H9 (cell line): ENCODE results near the gene TYRO3. TPM values are rescaled to one million over a fixed set of nuclear protein-coding genes. Genes with fewer than 3 reads are reported as not detected.

Source experiments
- DNase-seq: peaks from one replicate; pipeline ENCODE4 v3.0.0-alpha.2; 2017
- H2AFZ ChIP-seq: one replicate; pipeline ENCODE4 v1.6.1; 2013; ENCODE audit warnings: mild to moderate bottlenecking, low read length, control low read depth, moderate library complexity
- H2AK5ac ChIP-seq: 2 replicates; pipeline ENCODE4 v1.6.1; 2013; ENCODE audit warnings: low read length, control low read depth, mixed read lengths; ENCODE audit not compliant: insufficient read length
- H2BK120ac ChIP-seq: one replicate; pipeline ENCODE4 v1.6.1; 2013; ENCODE audit warnings: low read depth, mild to moderate bottlenecking, low read length, control low read depth, inconsistent platforms; ENCODE audit not compliant: poor library complexity, severe bottlenecking
- H2BK12ac ChIP-seq: 2 replicates; pipeline ENCODE4 v1.6.1; 2013; ENCODE audit warnings: low read length, control low read depth, mixed read lengths, low read depth; ENCODE audit not compliant: insufficient read length
- H2BK15ac ChIP-seq: 2 replicates; pipeline ENCODE4 v1.6.1; 2013; ENCODE audit warnings: low read depth, low read length, control low read depth
- H2BK20ac ChIP-seq: one replicate; pipeline ENCODE4 v1.6.1; 2013; ENCODE audit warnings: low read depth, mild to moderate bottlenecking, low read length, control low read depth, inconsistent platforms; ENCODE audit not compliant: poor library complexity, severe bottlenecking
- H2BK5ac ChIP-seq: 2 replicates; pipeline ENCODE4 v1.6.1; 2013; ENCODE audit warnings: low read length, control low read depth, mixed read lengths; ENCODE audit not compliant: insufficient read length
- H3K14ac ChIP-seq: 2 replicates; pipeline ENCODE4 v1.6.1; 2013; ENCODE audit warnings: low read length, control low read depth; ENCODE audit not compliant: insufficient read depth
- H3K18ac ChIP-seq: 2 replicates; pipeline ENCODE4 v1.6.1; 2013; ENCODE audit warnings: low read depth, mild to moderate bottlenecking, mixed read lengths, low read length, control low read depth; ENCODE audit not compliant: insufficient read length
- H3K23ac ChIP-seq: 2 replicates; pipeline ENCODE4 v1.6.1; 2013; ENCODE audit warnings: low read length, control low read depth, mixed read lengths, low read depth; ENCODE audit not compliant: insufficient read length
- H3K23me2 ChIP-seq: 2 replicates; pipeline ENCODE4 v1.6.1; 2013; ENCODE audit warnings: low read depth, mild to moderate bottlenecking, mixed read lengths, low read length, control low read depth; ENCODE audit not compliant: insufficient read length, poor library complexity, severe bottlenecking
- H3K27ac ChIP-seq: 2 replicates; pipeline ENCODE4 v1.5.1; 2013; ENCODE audit warnings: low read length, control low read depth, mixed read lengths, low read depth; ENCODE audit not compliant: insufficient read length
- H3K27me3 ChIP-seq: 2 replicates; pipeline ENCODE4 v1.6.1; 2013; ENCODE audit warnings: low read length, control low read depth, inconsistent platforms; ENCODE audit not compliant: insufficient read depth
- H3K4ac ChIP-seq: 2 replicates; pipeline ENCODE4 v1.6.1; 2013; ENCODE audit warnings: low read depth, mild to moderate bottlenecking, control low read depth, inconsistent platforms, low read length, moderate library complexity
- H3K4me1 ChIP-seq: 2 replicates; pipeline ENCODE4 v1.6.1; 2013; ENCODE audit warnings: low read length, control low read depth, inconsistent platforms; ENCODE audit not compliant: insufficient read depth
- H3K4me2 ChIP-seq: 2 replicates; pipeline ENCODE4 v1.6.1; 2013; ENCODE audit warnings: low read length, control low read depth, mixed read lengths; ENCODE audit not compliant: insufficient read length, insufficient read depth
- H3K56ac ChIP-seq: 2 replicates; pipeline ENCODE4 v1.6.1; 2013; ENCODE audit warnings: low read depth, mild to moderate bottlenecking, mixed read lengths, low read length, control low read depth; ENCODE audit not compliant: insufficient read length
- H3K79me1 ChIP-seq: 2 replicates; pipeline ENCODE4 v1.6.1; 2013; ENCODE audit warnings: low read depth, mild to moderate bottlenecking, moderate library complexity, low read length, control low read depth, inconsistent platforms; ENCODE audit not compliant: insufficient read depth, poor library complexity, severe bottlenecking
- H3K79me2 ChIP-seq: 2 replicates; pipeline ENCODE4 v1.6.1; 2013; ENCODE audit warnings: low read length, control low read depth, inconsistent platforms; ENCODE audit not compliant: insufficient read depth
- H3K9ac ChIP-seq: 2 replicates; pipeline ENCODE4 v1.6.1; 2013; ENCODE audit warnings: low read length, control low read depth, mixed read lengths; ENCODE audit not compliant: insufficient read length; ENCODE audit errors: extremely low read depth
- H3K9me3 ChIP-seq: one replicate; pipeline ENCODE4 v1.6.1; 2013; ENCODE audit warnings: low read depth, low read length, inconsistent platforms; ENCODE audit not compliant: control insufficient read depth
- H3T11ph ChIP-seq: one replicate; pipeline ENCODE4 v1.6.1; 2013; ENCODE audit warnings: mild to moderate bottlenecking, low read length, control low read depth, inconsistent platforms
- H4K20me1 ChIP-seq: one replicate; pipeline ENCODE4 v1.6.1; 2013; ENCODE audit not compliant: control insufficient read depth, insufficient read length, insufficient read depth
- H4K5ac ChIP-seq: 2 replicates; pipeline ENCODE4 v1.6.1; 2013; ENCODE audit warnings: low read depth, mild to moderate bottlenecking, mixed read lengths, low read length, control low read depth; ENCODE audit not compliant: insufficient read length
- H4K8ac ChIP-seq: replicated peaks from 2 replicates; pipeline ENCODE4 v1.6.1; 2013; ENCODE audit warnings: low read length, control low read depth, mixed read lengths, low read depth; ENCODE audit not compliant: insufficient read length
- H4K91ac ChIP-seq: 2 replicates; pipeline ENCODE4 v1.6.1; 2013; ENCODE audit warnings: low read depth, mild to moderate bottlenecking, moderate library complexity, mixed read lengths, low read length, control low read depth; ENCODE audit not compliant: insufficient read length
- H3K27ac Mint-ChIP-seq, 3 experiments: 2 replicates in 2 of 3; 3 replicates in 1 of 3; pipeline ENCODE4 v1.8.0; 2020 to 2021; ENCODE audit warnings: mixed read lengths in 3 of 3, mild to moderate bottlenecking in 1 of 3, moderate library complexity in 1 of 3
- H3K27me3 Mint-ChIP-seq: 2 replicates; pipeline ENCODE4 v1.8.0; 2021; ENCODE audit warnings: low read depth, mild to moderate bottlenecking, moderate library complexity, mixed read lengths
- H3K36me3 Mint-ChIP-seq, 3 experiments: 2 replicates in 2 of 3; 3 replicates in 1 of 3; pipeline ENCODE4 v1.8.0; 2020 to 2021; ENCODE audit warnings: low read depth in 3 of 3, mixed read lengths in 3 of 3; ENCODE audit not compliant: insufficient read depth in 1 of 3
- H3K4me1 Mint-ChIP-seq, 2 experiments: 2 replicates each; pipeline ENCODE4 v1.8.0; 2020; ENCODE audit warnings: mixed read lengths in 2 of 2
- H3K4me3 Mint-ChIP-seq, 2 experiments: 2 replicates in 1 of 2; 3 replicates in 1 of 2; pipeline ENCODE4 v1.8.0; 2020 to 2021; ENCODE audit warnings: mild to moderate bottlenecking in 2 of 2, mixed read lengths in 2 of 2, moderate library complexity in 1 of 2
- H3K9me3 Mint-ChIP-seq, 2 experiments: 2 replicates in 1 of 2; 3 replicates in 1 of 2; pipeline ENCODE4 v1.8.0; 2020; ENCODE audit warnings: mild to moderate bottlenecking in 2 of 2, mixed read lengths in 2 of 2, moderate library complexity in 1 of 2
- WGBS: extraction: QIAGEN DNeasy Blood & Tissue Kit; methylation state at CpG from one replicate; pipeline ENCODE4 v1.1.7; 2013; ENCODE audit warnings: missing lambda C conversion rate, low lambda C conversion rate, mixed read lengths; ENCODE audit not compliant: insufficient read length; ENCODE audit errors: extremely low coverage; 5-methylcytosine and 5-hydroxymethylcytosine counted together
- total RNA-seq: library from RNA; stranded (reverse); gene quantifications from 2 replicates; pipeline ENCODE4 v1.2.1, GENCODE V29; 2021
- TF ChIP-seq, protein P1 (sequence below): fragments of 200-600 bp; sonication (generic); conservative IDR thresholded peaks from 3 replicates; pipeline ENCODE4 v1.8.0; 2021; ENCODE audit warnings: antibody characterized with exemption, mild to moderate bottlenecking

TYRO3 gene
- total RNA-seq, 1 experiment from 2014 or later: 124 TPM

DNA sequence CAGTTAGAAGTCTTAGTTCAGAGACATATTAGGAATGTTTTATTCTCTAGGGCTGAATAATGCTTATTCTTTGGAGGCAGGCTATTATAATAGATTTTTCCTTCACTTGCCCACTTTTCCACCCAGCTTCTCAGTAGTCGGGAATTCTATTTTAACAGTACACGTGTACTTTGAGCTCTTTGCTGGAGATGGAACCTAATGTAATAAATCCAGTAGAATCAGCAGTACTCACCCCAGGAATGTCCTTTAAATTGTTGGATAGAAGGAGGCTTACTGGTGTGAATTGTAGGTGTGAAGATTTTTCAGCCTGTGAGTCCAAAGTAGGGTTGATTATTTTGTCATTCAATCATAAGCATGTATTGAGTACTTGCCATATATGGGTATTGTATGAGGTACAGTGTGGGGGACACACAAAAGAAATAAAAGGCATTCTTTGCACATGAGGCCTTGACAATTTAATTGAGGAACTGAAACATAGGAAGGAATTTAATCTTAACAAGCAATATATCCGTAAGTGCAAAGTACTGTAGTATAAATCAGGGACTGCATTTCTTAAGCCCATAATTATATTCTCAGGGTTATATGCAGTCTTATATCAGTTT is 71.7 kb downstream of the TYRO3 start:
- no peaks in the 10 kb centered on the region for H3K9me3 Mint-ChIP-seq
- H3K27me3 ChIP-seq: no peaks in the 10 kb centered on the region
- H3K79me1 ChIP-seq: no peaks in the 10 kb centered on the region
- no peak overlapping the region for H3K27ac Mint-ChIP-seq
- H4K8ac ChIP-seq: no peak overlapping the region
- no peak overlapping the region for H2AK5ac ChIP-seq
- H3K9me3 ChIP-seq: no peaks in the 10 kb centered on the region
- H3K27ac ChIP-seq: no peak overlapping the region
- H2BK12ac ChIP-seq: no peak overlapping the region
- no peak overlapping the region for H4K91ac ChIP-seq
- no peak overlapping the region for H2BK120ac ChIP-seq
- H3K4me1 Mint-ChIP-seq: peaks cover 45% of the 10 kb centered on the region in 2 experiments
- no peak overlapping the region for H2BK5ac ChIP-seq
- H3K36me3 Mint-ChIP-seq: no peaks in the 10 kb centered on the region
- no peak overlapping the region for H3T11ph ChIP-seq
- H3K9ac ChIP-seq: no peak overlapping the region
- H2AFZ ChIP-seq: no peak overlapping the region
- H3K14ac ChIP-seq: no peak overlapping the region
- H4K5ac ChIP-seq: no peak overlapping the region
- peaks cover 8% of the 10 kb centered on the region; the same call in 1 of the 2 replicates for H3K4me1 ChIP-seq
- peaks cover 2% of the 10 kb centered on the region; the same call in 1 of the 2 replicates for H3K27me3 Mint-ChIP-seq
- no peaks in the 10 kb centered on the region for H4K20me1 ChIP-seq
- H3K4ac ChIP-seq: no peak overlapping the region
- H3K18ac ChIP-seq: no peak overlapping the region
- TF ChIP-seq, protein P1, sequence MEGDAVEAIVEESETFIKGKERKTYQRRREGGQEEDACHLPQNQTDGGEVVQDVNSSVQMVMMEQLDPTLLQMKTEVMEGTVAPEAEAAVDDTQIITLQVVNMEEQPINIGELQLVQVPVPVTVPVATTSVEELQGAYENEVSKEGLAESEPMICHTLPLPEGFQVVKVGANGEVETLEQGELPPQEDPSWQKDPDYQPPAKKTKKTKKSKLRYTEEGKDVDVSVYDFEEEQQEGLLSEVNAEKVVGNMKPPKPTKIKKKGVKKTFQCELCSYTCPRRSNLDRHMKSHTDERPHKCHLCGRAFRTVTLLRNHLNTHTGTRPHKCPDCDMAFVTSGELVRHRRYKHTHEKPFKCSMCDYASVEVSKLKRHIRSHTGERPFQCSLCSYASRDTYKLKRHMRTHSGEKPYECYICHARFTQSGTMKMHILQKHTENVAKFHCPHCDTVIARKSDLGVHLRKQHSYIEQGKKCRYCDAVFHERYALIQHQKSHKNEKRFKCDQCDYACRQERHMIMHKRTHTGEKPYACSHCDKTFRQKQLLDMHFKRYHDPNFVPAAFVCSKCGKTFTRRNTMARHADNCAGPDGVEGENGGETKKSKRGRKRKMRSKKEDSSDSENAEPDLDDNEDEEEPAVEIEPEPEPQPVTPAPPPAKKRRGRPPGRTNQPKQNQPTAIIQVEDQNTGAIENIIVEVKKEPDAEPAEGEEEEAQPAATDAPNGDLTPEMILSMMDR: no peak
- H3K4me2 ChIP-seq: no peak overlapping the region
- no peak overlapping the region for H3K23ac ChIP-seq
- no CpG with 5 or more reads among the region's 3 CpGs for WGBS
- no peaks in the 10 kb centered on the region for H3K23me2 ChIP-seq
- H2BK20ac ChIP-seq: no peak overlapping the region
- H3K56ac ChIP-seq: no peak overlapping the region
- H3K79me2 ChIP-seq: no peaks in the 10 kb centered on the region
- DNase-seq: no peak
- H3K4me3 Mint-ChIP-seq: no peak overlapping the region
- H2BK15ac ChIP-seq: no peak overlapping the region
